ENCODE measurements around the gene DKKL1. TPM values are rescaled to one million over a fixed set of nuclear protein-coding genes. Genes with fewer than 3 reads are reported as not detected.
A peak's percentile ranks its signal among the peaks of the same experiment; 100 is the strongest.

The DKKL1 gene
- polyA plus RNA-seq, 1 of the 3 experiments (the other 2 are of a cell fraction) = 0.36 TPM

DNA sequence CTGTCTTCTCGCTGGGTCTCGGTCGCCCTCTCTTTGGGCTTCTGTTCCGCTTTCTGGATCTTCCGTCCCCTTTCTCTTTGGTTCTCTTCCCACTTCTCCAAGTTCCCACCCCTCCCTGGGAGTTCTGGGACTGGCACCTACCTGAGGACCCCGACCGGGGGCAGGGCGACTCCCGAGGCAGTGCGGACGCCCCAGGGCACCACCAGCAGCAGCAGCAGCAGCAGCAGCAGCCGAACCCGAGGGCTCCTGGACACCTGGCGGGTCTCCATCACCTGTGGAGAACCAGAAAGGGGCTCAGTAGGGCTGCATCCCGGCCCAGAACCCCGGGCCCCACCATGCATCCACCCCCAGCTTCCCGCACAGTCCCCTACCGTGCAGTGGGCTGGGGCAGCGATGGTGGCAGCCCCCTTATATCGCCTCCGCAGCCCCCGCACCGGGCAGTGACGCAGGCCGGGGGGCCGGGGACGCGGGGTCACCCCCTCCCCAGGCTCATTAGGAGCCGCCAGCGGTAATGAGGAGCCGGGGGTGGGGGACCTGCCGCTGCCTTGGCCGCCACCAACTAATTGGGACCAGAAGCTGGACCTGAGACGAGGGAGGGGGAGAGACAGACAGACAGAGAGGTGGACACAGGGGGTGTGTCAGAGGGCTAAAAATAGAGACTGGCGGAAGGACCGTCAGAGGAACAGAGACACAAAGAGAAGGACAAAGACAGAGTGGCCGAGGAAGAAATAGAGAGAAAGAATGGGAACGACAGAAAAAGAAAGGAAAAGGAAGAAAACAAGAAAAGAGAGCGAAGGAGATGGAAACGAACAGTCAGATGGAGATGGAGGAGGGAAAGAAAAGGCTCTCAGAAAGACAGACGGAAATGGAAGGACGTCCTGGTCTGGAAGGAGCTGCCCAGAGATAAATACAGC, 59.7 kb downstream of the DKKL1 start, which contains the start of gene PTH2 (continued):
- TF ChIP-seq, protein P1, sequence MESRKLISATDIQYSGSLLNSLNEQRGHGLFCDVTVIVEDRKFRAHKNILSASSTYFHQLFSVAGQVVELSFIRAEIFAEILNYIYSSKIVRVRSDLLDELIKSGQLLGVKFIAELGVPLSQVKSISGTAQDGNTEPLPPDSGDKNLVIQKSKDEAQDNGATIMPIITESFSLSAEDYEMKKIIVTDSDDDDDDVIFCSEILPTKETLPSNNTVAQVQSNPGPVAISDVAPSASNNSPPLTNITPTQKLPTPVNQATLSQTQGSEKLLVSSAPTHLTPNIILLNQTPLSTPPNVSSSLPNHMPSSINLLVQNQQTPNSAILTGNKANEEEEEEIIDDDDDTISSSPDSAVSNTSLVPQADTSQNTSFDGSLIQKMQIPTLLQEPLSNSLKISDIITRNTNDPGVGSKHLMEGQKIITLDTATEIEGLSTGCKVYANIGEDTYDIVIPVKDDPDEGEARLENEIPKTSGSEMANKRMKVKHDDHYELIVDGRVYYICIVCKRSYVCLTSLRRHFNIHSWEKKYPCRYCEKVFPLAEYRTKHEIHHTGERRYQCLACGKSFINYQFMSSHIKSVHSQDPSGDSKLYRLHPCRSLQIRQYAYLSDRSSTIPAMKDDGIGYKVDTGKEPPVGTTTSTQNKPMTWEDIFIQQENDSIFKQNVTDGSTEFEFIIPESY (IDR thresholded peaks at IDR 0.05; ENCODE audit: borderline replicate concordance, low read depth) = no peak
- TF ChIP-seq, protein P2, sequence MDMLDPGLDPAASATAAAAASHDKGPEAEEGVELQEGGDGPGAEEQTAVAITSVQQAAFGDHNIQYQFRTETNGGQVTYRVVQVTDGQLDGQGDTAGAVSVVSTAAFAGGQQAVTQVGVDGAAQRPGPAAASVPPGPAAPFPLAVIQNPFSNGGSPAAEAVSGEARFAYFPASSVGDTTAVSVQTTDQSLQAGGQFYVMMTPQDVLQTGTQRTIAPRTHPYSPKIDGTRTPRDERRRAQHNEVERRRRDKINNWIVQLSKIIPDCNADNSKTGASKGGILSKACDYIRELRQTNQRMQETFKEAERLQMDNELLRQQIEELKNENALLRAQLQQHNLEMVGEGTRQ (IDR thresholded peaks at IDR 0.05; ENCODE audit: borderline replicate concordance, low read depth, low read length) = no peak
- no peak for TF ChIP-seq EP300 (IDR thresholded peaks at IDR 0.05; ENCODE audit: borderline replicate concordance in 1 of 2, low read depth in 1 of 2, low read length in 1 of 2)
- no peak for TF ChIP-seq RXRA (IDR thresholded peaks at IDR 0.05; ENCODE audit: borderline replicate concordance, low read depth)
- no peak for TF ChIP-seq MEF2A (IDR thresholded peaks at IDR 0.05; ENCODE audit: borderline replicate concordance, low read depth)

DNA sequence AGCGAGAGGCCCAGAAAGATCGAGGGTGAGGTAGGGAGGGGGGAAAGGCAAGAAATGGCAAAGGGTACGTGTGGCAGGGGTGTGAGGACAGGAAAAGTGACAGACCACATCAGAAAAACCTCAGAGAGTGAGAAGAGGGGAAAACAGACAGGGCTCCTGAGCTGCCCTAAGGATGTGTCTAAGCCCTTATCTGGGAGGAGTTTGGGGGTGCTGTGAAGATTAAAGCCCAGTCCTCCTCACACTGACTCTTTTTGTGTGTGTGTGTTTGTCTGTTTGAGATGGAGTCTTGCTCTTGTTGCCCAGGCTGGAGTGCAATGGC, 60.3 kb downstream of the DKKL1 start:
- H3K9me2 ChIP-seq = no peaks in the 10 kb centered on the region
- H3F3A ChIP-seq (replicated peaks; ENCODE audit: insufficient read depth) = peaks cover 11% of the 10 kb centered on the region
- no peak for DNase-seq
- TF ChIP-seq, protein P3, sequence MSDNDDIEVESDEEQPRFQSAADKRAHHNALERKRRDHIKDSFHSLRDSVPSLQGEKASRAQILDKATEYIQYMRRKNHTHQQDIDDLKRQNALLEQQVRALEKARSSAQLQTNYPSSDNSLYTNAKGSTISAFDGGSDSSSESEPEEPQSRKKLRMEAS (IDR thresholded peaks at IDR 0.05; ENCODE audit: low read depth) = no peak
- TF ChIP-seq TAF1 (IDR thresholded peaks at IDR 0.05; ENCODE audit: borderline replicate concordance, low read depth, low read length) (no peak), RCOR1 (IDR thresholded peaks at IDR 0.05; ENCODE audit: low read length) (no peak), FOSL2 (IDR thresholded peaks at IDR 0.05; ENCODE audit: borderline replicate concordance, low read depth) (no peak), EP300 (IDR thresholded peaks at IDR 0.05; ENCODE audit: borderline replicate concordance in 1 of 2, low read depth in 1 of 2, low read length in 1 of 2) (no peak), RFX5 (IDR thresholded peaks at IDR 0.05; ENCODE audit: low read length) (no peak)
- TF ChIP-seq, protein P4, sequence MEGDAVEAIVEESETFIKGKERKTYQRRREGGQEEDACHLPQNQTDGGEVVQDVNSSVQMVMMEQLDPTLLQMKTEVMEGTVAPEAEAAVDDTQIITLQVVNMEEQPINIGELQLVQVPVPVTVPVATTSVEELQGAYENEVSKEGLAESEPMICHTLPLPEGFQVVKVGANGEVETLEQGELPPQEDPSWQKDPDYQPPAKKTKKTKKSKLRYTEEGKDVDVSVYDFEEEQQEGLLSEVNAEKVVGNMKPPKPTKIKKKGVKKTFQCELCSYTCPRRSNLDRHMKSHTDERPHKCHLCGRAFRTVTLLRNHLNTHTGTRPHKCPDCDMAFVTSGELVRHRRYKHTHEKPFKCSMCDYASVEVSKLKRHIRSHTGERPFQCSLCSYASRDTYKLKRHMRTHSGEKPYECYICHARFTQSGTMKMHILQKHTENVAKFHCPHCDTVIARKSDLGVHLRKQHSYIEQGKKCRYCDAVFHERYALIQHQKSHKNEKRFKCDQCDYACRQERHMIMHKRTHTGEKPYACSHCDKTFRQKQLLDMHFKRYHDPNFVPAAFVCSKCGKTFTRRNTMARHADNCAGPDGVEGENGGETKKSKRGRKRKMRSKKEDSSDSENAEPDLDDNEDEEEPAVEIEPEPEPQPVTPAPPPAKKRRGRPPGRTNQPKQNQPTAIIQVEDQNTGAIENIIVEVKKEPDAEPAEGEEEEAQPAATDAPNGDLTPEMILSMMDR (IDR thresholded peaks at IDR 0.05) = no peak
- H3K9ac ChIP-seq = no peak overlapping the region
- H3K9me3 ChIP-seq = no peaks in the 10 kb centered on the region
- peaks cover 99% of the 10 kb centered on the region for H3K27me3 ChIP-seq (ENCODE audit: insufficient read depth)
- WGBS (ENCODE audit: low lambda C conversion rate) = 19% methylated on average over 3 of the region's 3 CpGs
- ChIA-PET POLR2A (no interaction called here), CTCF (interaction anchor here (1.0 to 2.2 kb wide), 2 partner anchors 12 to 33 kb away, joined by 3 to 8 read pairs; no protein-coding TSS in a partner anchor)
- H4K20me1 ChIP-seq (ENCODE audit: insufficient read depth) = no peaks in the 10 kb centered on the region
- no peaks in the 10 kb centered on the region for H3K79me2 ChIP-seq (ENCODE audit: insufficient read depth)
- H3K36me3 ChIP-seq (replicated peaks in 1 of 2; ENCODE audit: control insufficient read depth in 1 of 2, insufficient read depth in 2 of 2, low read length in 1 of 2) = no peaks in the 10 kb centered on the region
- H3K4me1 ChIP-seq (ENCODE audit: control insufficient read depth in 1 of 2, insufficient read depth in 2 of 2, low read depth in 1 of 2, low read length in 1 of 2) = peaks cover 0 to 8% of the 10 kb centered on the region in 2 experiments; a peak in 2 of 4 replicates
- no peak overlapping the region for H3K4me3 ChIP-seq (ENCODE audit: low read depth in 2 of 2, low read length in 1 of 2)
- H3K27ac ChIP-seq (ENCODE audit: low read depth in 2 of 2, low read length in 1 of 2) = no peak overlapping the region
- no peak overlapping the region for H2AFZ ChIP-seq (ENCODE audit: low read depth)
- H3K4me2 ChIP-seq = peak overlapping the region; percentile 57; the same call in 1 of the 2 replicates

Other genes with a start within 250 kb of the DKKL1 start
- 20.8 and 21.1 TPM in 2 replicates for gene LIN7B, start 249.5 kb upstream of the DKKL1 start, polyA plus RNA-seq (2012; rRNA removed)
- gene C19orf73, start 244.7 kb upstream of the DKKL1 start, polyA plus RNA-seq (2012; rRNA removed) = 2.6 and 3.0 TPM in 2 replicates
- 5.7 and 5.8 TPM in 2 replicates for gene PPFIA3, start 244.3 kb upstream of the DKKL1 start, polyA plus RNA-seq (2012; rRNA removed)
- gene HRC, start 208.5 kb upstream of the DKKL1 start, polyA plus RNA-seq (2012; rRNA removed) = not detected in 2 replicates
- 16.9 and 20.6 TPM in 2 replicates for gene TRPM4, start 206.1 kb upstream of the DKKL1 start, polyA plus RNA-seq (2012; rRNA removed)
- 0.33 and 0.80 TPM in 2 replicates for gene SLC6A16, start 38.7 kb upstream of the DKKL1 start, polyA plus RNA-seq (2012; rRNA removed)
- gene CD37, start 28.5 kb upstream of the DKKL1 start, polyA plus RNA-seq (2012; rRNA removed) = not detected in 2 replicates
- 24.7 and 27.9 TPM in 2 replicates for gene TEAD2, start 1.5 kb upstream of the DKKL1 start, polyA plus RNA-seq (2012; rRNA removed)
- gene KASH5, start 24.4 kb downstream of the DKKL1 start, polyA plus RNA-seq (2012; rRNA removed) = 0.03 and 0.20 TPM in 2 replicates
- not detected in 2 replicates for gene PTH2, start 59.6 kb downstream of the DKKL1 start, polyA plus RNA-seq (2012; rRNA removed)
- not detected in 2 replicates for gene GFY, start 61.5 kb downstream of the DKKL1 start, polyA plus RNA-seq (2012; rRNA removed)
- 0.39 and 0.59 TPM in 2 replicates for gene SLC17A7, start 77.7 kb downstream of the DKKL1 start, polyA plus RNA-seq (2012; rRNA removed)
- 145 and 157 TPM in 2 replicates for gene PIH1D1, start 87.9 kb downstream of the DKKL1 start, polyA plus RNA-seq (2012; rRNA removed)
- gene ALDH16A1, start 89.3 kb downstream of the DKKL1 start, polyA plus RNA-seq (2012; rRNA removed) = 13.6 and 15.7 TPM in 2 replicates
- 4.0 and 6.4 TPM in 2 replicates for gene FLT3LG, start 110.3 kb downstream of the DKKL1 start, polyA plus RNA-seq (2012; rRNA removed)
- 2,604 and 2,748 TPM in 2 replicates for gene RPL13A, start 123.7 kb downstream of the DKKL1 start, polyA plus RNA-seq (2012; rRNA removed)
- gene RPS11, start 132.6 kb downstream of the DKKL1 start, polyA plus RNA-seq (2012; rRNA removed) = 6,915 and 7,579 TPM in 2 replicates
- gene FCGRT, start 148.8 kb downstream of the DKKL1 start, polyA plus RNA-seq (2012; rRNA removed) = 75.3 and 91.4 TPM in 2 replicates
- 1.4 and 1.8 TPM in 2 replicates for gene RCN3, start 164.1 kb downstream of the DKKL1 start, polyA plus RNA-seq (2012; rRNA removed)
- gene NOSIP, start 216.7 kb downstream of the DKKL1 start, polyA plus RNA-seq (2012; rRNA removed) = 101 and 128 TPM in 2 replicates
- gene PRRG2, start 217.4 kb downstream of the DKKL1 start, polyA plus RNA-seq (2012; rRNA removed) = 0.42 and 0.44 TPM in 2 replicates
- gene PRR12, start 227.3 kb downstream of the DKKL1 start, polyA plus RNA-seq (2012; rRNA removed) = 0.71 and 1.7 TPM in 2 replicates

Data from SK-N-SH (cell line).